ENCODE data around the gene TEDC2. TPM values are rescaled to one million over a fixed set of nuclear protein-coding genes. Genes with fewer than 3 reads are reported as not detected.
A peak's percentile ranks its signal among the peaks of the same experiment; 100 is the strongest.

The TEDC2 gene
- total and polyA plus RNA-seq, 2 of the 8 experiments (the other 6 are each of a cell fraction or from before 2014, with no cell fraction given): 54.6 to 55.6 TPM

DNA sequence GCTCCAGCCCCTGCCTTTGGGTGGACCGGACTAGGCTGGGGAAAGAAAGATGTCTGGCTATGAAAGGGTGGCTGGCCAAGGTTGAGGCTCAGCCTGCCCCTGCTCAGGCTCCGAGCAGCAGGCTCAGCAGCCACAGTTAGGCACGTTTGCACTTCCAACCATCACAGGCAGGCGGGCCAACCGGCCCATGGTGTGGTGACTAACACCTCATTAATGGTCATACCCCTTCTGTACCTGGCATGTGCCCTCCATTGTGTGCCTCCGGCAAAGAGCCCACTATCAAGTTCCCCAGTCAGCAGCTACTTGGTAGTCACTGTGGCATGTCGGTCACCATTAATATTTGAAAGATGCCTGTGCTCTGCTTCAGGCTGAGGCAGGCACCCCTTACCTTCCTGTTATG, 21.8 kb downstream of the TEDC2 start:
- CTCF ChIA-PET (ENCODE audit: partially characterized antibody): interaction anchor here (1.5 to 2.9 kb wide), 2 partner anchors 13 to 20 kb away, joined by 5 to 23 read pairs; no protein-coding TSS in a partner anchor
- no peak overlapping the region for H3K4me2 ChIP-seq (ENCODE audit: insufficient read depth in 1 of 2, low read depth in 2 of 2, low read length in 2 of 2)
- POLR2A ChIA-PET (ENCODE audit: partially characterized antibody): interaction anchor here (0.6 to 2.0 kb wide), 4 partner anchors 14 to 329 kb away, joined by 3 to 6 read pairs (median 4); no protein-coding TSS in a partner anchor
- H3K79me1 ChIP-seq (ENCODE audit: low read depth, low read length): peaks cover 25% of the 10 kb centered on the region
- H3K23ac ChIP-seq (ENCODE audit: insufficient read length): no peak overlapping the region
- H3K18ac ChIP-seq (ENCODE audit: extremely low read depth, low read length): no peak overlapping the region
- no peak overlapping the region for H2AK5ac ChIP-seq (ENCODE audit: low read depth, low read length)
- H3K9me3 ChIP-seq (ENCODE audit: insufficient read depth in 2 of 2, low read depth in 1 of 2, low read length in 1 of 2): no peaks in the 10 kb centered on the region
- H3K27ac ChIP-seq (ENCODE audit: low read depth, low read length): no peak overlapping the region
- H3K56ac ChIP-seq (replicated peaks; ENCODE audit: insufficient read length, low read depth, low read length): no peak overlapping the region
- no peaks in the 10 kb centered on the region; a peak in 1 of 7 replicates for H3K4me1 ChIP-seq (replicated peaks in 1 of 4; ENCODE audit: control insufficient read depth in 3 of 4, insufficient read depth in 4 of 4, low read length in 3 of 4)
- no peak overlapping the region for H2BK12ac ChIP-seq (ENCODE audit: low read depth, low read length)
- no peak overlapping the region for H3K14ac ChIP-seq (ENCODE audit: insufficient read length)
- H2AFZ ChIP-seq (ENCODE audit: low read length): no peak overlapping the region
- no peak overlapping the region for H3K4ac ChIP-seq (replicated peaks; ENCODE audit: insufficient read length, low read depth, low read length)
- H2BK120ac ChIP-seq (replicated peaks; ENCODE audit: low read depth, low read length): no peak overlapping the region
- H4K5ac ChIP-seq (ENCODE audit: insufficient read length, low read depth, low read length): no peak overlapping the region
- H2BK15ac ChIP-seq (ENCODE audit: low read length): no peak overlapping the region
- FAIRE-seq: no peak
- no peaks in the 10 kb centered on the region for H3K23me2 ChIP-seq (ENCODE audit: low read depth, low read length)
- WGBS, 2 experiments (ENCODE audit: extremely low coverage in 1 of 2, insufficient coverage in 1 of 2, insufficient read length in 1 of 2, insufficient replicate concordance in 2 of 2, low coverage in 1 of 2, low lambda C conversion rate in 2 of 2, missing lambda C conversion rate in 1 of 2): 88% methylated on average over 7 of the region's 7 CpGs; no CpG with 5 or more reads in 1 of the 2 experiments
- no peak for DNase-seq (ENCODE audit: low read depth in 1 of 2, low spot score in 2 of 2)
- H4K20me1 ChIP-seq (replicated peaks in 1 of 2; ENCODE audit: control insufficient read depth in 1 of 2, insufficient read depth in 2 of 2, low read length in 2 of 2): peaks cover 7% of the 10 kb centered on the region in 2 experiments
- H2BK5ac ChIP-seq (ENCODE audit: low read depth, low read length): no peak overlapping the region
- H3K27me3 ChIP-seq (replicated peaks in 1 of 4; ENCODE audit: control insufficient read depth in 3 of 4, extremely low read depth in 1 of 4, insufficient read depth in 3 of 4, low read length in 3 of 4): peaks cover 0 to 2% (median under 1%) of the 10 kb centered on the region in 4 experiments; a peak in 1 of 7 replicates
- H3K4me3 ChIP-seq (ENCODE audit: extremely low read depth in 1 of 4, insufficient read depth in 2 of 4, low read depth in 3 of 4, low read length in 4 of 4): no peak overlapping the region
- H4K8ac ChIP-seq (ENCODE audit: extremely low read depth, insufficient read depth, low read length): peak overlapping the region; percentile 74
- no peak overlapping the region for H2BK20ac ChIP-seq (ENCODE audit: low read length)
- H3K36me3 ChIP-seq (ENCODE audit: control insufficient read depth in 2 of 4, insufficient read depth in 4 of 4, low read length in 3 of 4): no peaks in the 10 kb centered on the region
- no peak overlapping the region for H4K91ac ChIP-seq (replicated peaks; ENCODE audit: insufficient read length, low read length)
- H3K9ac ChIP-seq (replicated peaks in 1 of 4; ENCODE audit: extremely low read depth in 1 of 4, low read depth in 3 of 4, low read length in 3 of 4): no peak overlapping the region
- peaks cover 0 to 2% of the 10 kb centered on the region in 2 experiments; a peak in 1 of 4 replicates for H3K79me2 ChIP-seq (ENCODE audit: control insufficient read depth in 1 of 2, insufficient read depth in 2 of 2, low read length in 2 of 2)
- no peak for TF ChIP-seq RNF2 (IDR thresholded peaks at IDR 0.05; ENCODE audit: borderline replicate concordance, low read depth, low read length, missing control alignments, poor library complexity, severe bottlenecking)
- no peak for TF ChIP-seq E2F6 (IDR thresholded peaks at IDR 0.05)
- TF ChIP-seq TAF1 (IDR thresholded peaks at IDR 0.05; ENCODE audit: low read depth, low read length): no peak
- no peak for TF ChIP-seq EGR1 (IDR thresholded peaks at IDR 0.05; ENCODE audit: borderline replicate concordance, low read depth, low read length)
- TF ChIP-seq, protein P1, sequence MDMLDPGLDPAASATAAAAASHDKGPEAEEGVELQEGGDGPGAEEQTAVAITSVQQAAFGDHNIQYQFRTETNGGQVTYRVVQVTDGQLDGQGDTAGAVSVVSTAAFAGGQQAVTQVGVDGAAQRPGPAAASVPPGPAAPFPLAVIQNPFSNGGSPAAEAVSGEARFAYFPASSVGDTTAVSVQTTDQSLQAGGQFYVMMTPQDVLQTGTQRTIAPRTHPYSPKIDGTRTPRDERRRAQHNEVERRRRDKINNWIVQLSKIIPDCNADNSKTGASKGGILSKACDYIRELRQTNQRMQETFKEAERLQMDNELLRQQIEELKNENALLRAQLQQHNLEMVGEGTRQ (IDR thresholded peaks at IDR 0.05; ENCODE audit: low read length): no peak
- no peak for TF ChIP-seq CHD2 (IDR thresholded peaks at IDR 0.05; ENCODE audit: low read length)
- TF ChIP-seq SAP30 (IDR thresholded peaks at IDR 0.05; ENCODE audit: insufficient read depth, insufficient replicate concordance, low read length): no peak
- no peak for TF ChIP-seq JUN (IDR thresholded peaks at IDR 0.05; ENCODE audit: low read depth, low read length)
- TF ChIP-seq SUZ12 (IDR thresholded peaks at IDR 0.05; ENCODE audit: low read length): no peak
- TF ChIP-seq BCL11A (IDR thresholded peaks at IDR 0.05; ENCODE audit: low read depth in 2 of 2, low read length in 2 of 2): no peak
- no peak for TF ChIP-seq RAD21 (IDR thresholded peaks at IDR 0.05 in 1 of 2, conservative IDR thresholded peaks at IDR 0.05 in 1 of 2; ENCODE audit: low read depth in 2 of 2, low read length in 2 of 2)
